Endothelial cell of umbilical vein (primary cell): ENCODE results near the gene MVB12B. TPM values are rescaled to one million over a fixed set of nuclear protein-coding genes. Genes with fewer than 3 reads are reported as not detected.

Experiments used
- BruUV-seq: library from RNA; stranded (reverse); fragments of 400-500 nt; replicated peaks from 2 replicates; lab custom pipeline; 2021; lab: Mats Ljungman, UMichigan
- CTCF ChIA-PET: fragments of 300-600, 350-600 bp; sonication (Branson Sonifier 250); formaldehyde crosslinking; loops from one replicate; lab custom pipeline; 2021; ENCODE audit warnings: antibody characterized with exemption, inconsistent platforms; lab: Charles Lee
- POLR2A ChIA-PET: fragments of 300-600, 350-600 bp; sonication (Branson Sonifier 250); formaldehyde crosslinking; loops from one replicate; lab custom pipeline; 2021; ENCODE audit warnings: antibody characterized with exemption, inconsistent platforms; lab: Charles Lee
- DNase-seq: peaks from one replicate; pipeline ENCODE4 v3.0.0-alpha.2; 2011; ENCODE audit warnings: low read depth, low spot score
- FAIRE-seq: peaks from 2 replicates; lab custom pipeline; 2011; peaks lifted over from hg19 to GRCh38; lab: Jason Lieb, UNC
- H2AFZ ChIP-seq: 2 replicates; pipeline ENCODE4 v1.6.0; 2012; ENCODE audit warnings: low read depth, low read length, control low read depth, inconsistent platforms
- H3K27ac ChIP-seq: 2 replicates; pipeline ENCODE4 v1.5.1; 2011; ENCODE audit warnings: low read depth, mild to moderate bottlenecking, control low read depth, low read length, moderate library complexity; ENCODE audit not compliant: insufficient read depth
- H3K27me3 ChIP-seq, 2 experiments: 2 replicates each; pipeline versions ENCODE4 v1.6.0 to v1.6.1; 2011; ENCODE audit warnings: low read length in 2 of 2, mixed read lengths in 1 of 2; ENCODE audit not compliant: control insufficient read depth in 2 of 2, insufficient read depth in 2 of 2
- H3K36me3 ChIP-seq, 2 experiments: 2 replicates in 1 of 2; 3 replicates in 1 of 2; pipeline ENCODE4 v1.5.1; 2011; ENCODE audit warnings: low read length in 2 of 2, mild to moderate bottlenecking in 1 of 2, moderate library complexity in 1 of 2; ENCODE audit not compliant: control insufficient read depth in 2 of 2, insufficient read depth in 2 of 2; ENCODE audit errors: extremely low read depth in 1 of 2
- H3K4me1 ChIP-seq: 3 replicates; pipeline ENCODE4 v1.5.1; 2011; ENCODE audit warnings: mild to moderate bottlenecking, low read length; ENCODE audit not compliant: control insufficient read depth, insufficient read depth; ENCODE audit errors: extremely low read depth
- H3K4me2 ChIP-seq: 2 replicates; pipeline ENCODE4 v1.6.1; 2011; ENCODE audit warnings: low read length, control low read depth, mixed read lengths; ENCODE audit not compliant: insufficient read depth
- H3K4me3 ChIP-seq, 3 experiments: fragments of 200-600 bp in 1 of 3; sonication (generic), shearing (Covaris generic) in 1 of 3; replicated peaks in 1 of 3; 2 replicates each; pipeline ENCODE4 v1.5.1; 2011 to 2016; ENCODE audit warnings: control low read depth in 3 of 3, low read length in 3 of 3, mild to moderate bottlenecking in 2 of 3, inconsistent platforms in 1 of 3, low read depth in 1 of 3, moderate library complexity in 1 of 3; ENCODE audit not compliant: insufficient read depth in 1 of 3
- H3K79me2 ChIP-seq: 2 replicates; pipeline ENCODE4 v1.6.0; 2012; ENCODE audit warnings: low read length, inconsistent platforms; ENCODE audit not compliant: control insufficient read depth, insufficient read depth
- H3K9ac ChIP-seq: replicated peaks from 2 replicates; pipeline ENCODE3; 2011; ENCODE audit warnings: low read length, control low read depth; ENCODE audit not compliant: insufficient read depth; ENCODE audit errors: extremely low read depth
- H3K9me1 ChIP-seq: replicated peaks from 3 replicates; pipeline ENCODE4 v1.6.0; 2011; ENCODE audit warnings: mild to moderate bottlenecking, low read length; ENCODE audit not compliant: control insufficient read depth, insufficient read depth; ENCODE audit errors: extremely low read depth
- H3K9me3 ChIP-seq: replicated peaks from 2 replicates; pipeline ENCODE4 v1.5.1; 2012; ENCODE audit warnings: low read length, inconsistent platforms; ENCODE audit not compliant: control insufficient read depth, insufficient read depth
- H4K20me1 ChIP-seq: replicated peaks from 2 replicates; pipeline ENCODE3; 2011; ENCODE audit warnings: mild to moderate bottlenecking, low read length; ENCODE audit not compliant: control insufficient read depth, insufficient read depth; ENCODE audit errors: extremely low read depth
- CTCF ChIP-seq, 2 donors: IDR thresholded peaks; 1 replicate in 1 of 2; 2 replicates in 1 of 2; pipeline ENCODE4 v1.5.1; 2011; ENCODE audit warnings: low read length in 2 of 2, mild to moderate bottlenecking in 2 of 2, moderate library complexity in 2 of 2, control low read depth in 1 of 2, inconsistent platforms in 1 of 2, low read depth in 1 of 2; ENCODE audit not compliant: insufficient read depth in 1 of 2; ENCODE audit errors: extremely low read depth in 1 of 2
- EZH2 ChIP-seq: IDR thresholded peaks from 2 replicates; pipeline ENCODE4 v1.6.1; 2012; ENCODE audit warnings: borderline replicate concordance, low read depth, mild to moderate bottlenecking, moderate library complexity, low read length, inconsistent platforms; ENCODE audit not compliant: severe bottlenecking
- FOS ChIP-seq: IDR thresholded peaks from 2 replicates; pipeline ENCODE4 v1.6.1; 2011; ENCODE audit warnings: mild to moderate bottlenecking, low read length, moderate library complexity, borderline replicate concordance; ENCODE audit not compliant: insufficient read depth
- GATA2 ChIP-seq: IDR thresholded peaks from 2 replicates; pipeline ENCODE4 v1.7.0; 2011; ENCODE audit warnings: low read depth, mild to moderate bottlenecking, moderate library complexity, mixed read lengths, low read length; ENCODE audit not compliant: insufficient read length, insufficient read depth
- JUN ChIP-seq: IDR thresholded peaks from 2 replicates; pipeline ENCODE4 v1.6.1; 2011; ENCODE audit warnings: borderline replicate concordance, low read depth; ENCODE audit not compliant: insufficient read length, insufficient read depth
- MAX ChIP-seq: IDR thresholded peaks from 2 replicates; pipeline ENCODE4 v1.6.1; 2011; ENCODE audit not compliant: insufficient read depth, insufficient read length
- MYC ChIP-seq: IDR thresholded peaks from one replicate; pipeline ENCODE4 v1.6.1; 2011; ENCODE audit warnings: mild to moderate bottlenecking, low read depth, low read length
- POLR2A ChIP-seq: IDR thresholded peaks from 2 replicates; pipeline ENCODE4 v1.6.1; 2012; ENCODE audit warnings: low read depth, mild to moderate bottlenecking, control low read depth, low read length
- POLR2AphosphoS5 ChIP-seq: IDR thresholded peaks from 2 replicates; pipeline ENCODE4 v1.6.1; 2012; ENCODE audit warnings: low read depth, mild to moderate bottlenecking, control low read depth, low read length, moderate library complexity; ENCODE audit not compliant: insufficient read depth
- dilution Hi-C: fragments of 300-500 bp; cut with MboI; formaldehyde crosslinking; loops from one replicate; pipeline ENCODE4 v1.15.0; 2019; ENCODE audit warnings: low sequenced_read_pairs; ENCODE audit not compliant: extremely low pct_ligation_motif_present
- intact Hi-C: fragments of 100-400 bp; cut with micrococcal nuclease; formaldehyde crosslinking; loops from one replicate; pipeline ENCODE4 v1.10.0; 2022
- polyA plus RNA-seq, 4 experiments: library from polyadenylated mRNA; depleted of rRNA in 3 of 4; stranded (reverse) in 3 of 4; unstranded in 1 of 4; fragments of >200 nt; gene quantifications; 2 replicates each; pipeline versions ENCODE4 v1.2.1 to v1.2.3, GENCODE V29; 2011 to 2012; ENCODE audit warnings: missing spikeins in 1 of 4
- total RNA-seq: library from RNA; stranded (reverse); gene quantifications from 2 replicates; pipeline ENCODE4 v1.2.3, GENCODE V29; 2021

The MVB12B gene
- total and polyA plus RNA-seq, 2 donors (not counting 3 experiments of a cell fraction or from before 2014, with no cell fraction given) = 6.6 to 17.3 TPM

GRCh38 chr9:126316085-126316655, 10.5 kb upstream of the MVB12B start:
- intact Hi-C loops (no loop called here), dilution Hi-C loops (no loop called here)
- H3K9me3 ChIP-seq = no peaks in the 10 kb centered on the region
- CTCF ChIA-PET = interaction anchor here (0.9 to 7.3 kb wide), 9 partner anchors 8 to 183 kb away, joined by 4 to 225 read pairs (median 7); no protein-coding TSS in a partner anchor
- FAIRE-seq = no peak
- H2AFZ ChIP-seq = no peak overlapping the region
- H3K4me1 ChIP-seq = no peaks in the 10 kb centered on the region
- H3K4me2 ChIP-seq = no peak overlapping the region
- H3K9me1 ChIP-seq = no peaks in the 10 kb centered on the region
- no peak overlapping the region for H3K4me3 ChIP-seq
- no peaks in the 10 kb centered on the region for H4K20me1 ChIP-seq
- BruUV-seq = no TSS peak
- no peak for TF ChIP-seq GATA2
- TF ChIP-seq EZH2 = no peak
- TF ChIP-seq POLR2A = no peak
- no peak for TF ChIP-seq JUN
- TF ChIP-seq CTCF (IDR thresholded peaks at IDR 0.05; ENCODE audit: extremely low read depth in 1 of 2, insufficient read depth in 1 of 2, low read depth in 1 of 2, low read length in 2 of 2) = no peak
- no peak for TF ChIP-seq POLR2AphosphoS5
- TF ChIP-seq MYC = no peak
- TF ChIP-seq FOS = no peak
- no peak for TF ChIP-seq MAX
- H3K9ac ChIP-seq = no peak overlapping the region
- DNase-seq = no peak
- H3K36me3 ChIP-seq = no peaks in the 10 kb centered on the region
- POLR2A ChIA-PET = interaction anchor here (0.7 kb wide), 1 partner anchor 71 kb away, joined by 5 read pairs; no protein-coding TSS in a partner anchor
- H3K27me3 ChIP-seq = peaks cover 0 to 6% of the 10 kb centered on the region in 2 experiments
- H3K79me2 ChIP-seq = no peaks in the 10 kb centered on the region
- H3K27ac ChIP-seq = no peak overlapping the region
